ENCODE data around the gene PDZRN4. TPM values are rescaled to one million over a fixed set of nuclear protein-coding genes. Genes with fewer than 3 reads are reported as not detected.

Gene PDZRN4
- total RNA-seq, 1 donor from 2014 or later = not detected

- intact Hi-C loops (cut with micrococcal nuclease) = no loop called here
Measured at GRCh38 chr12:41452838-41453407, 264.8 kb downstream of the PDZRN4 start.

- intact Hi-C loops (cut with micrococcal nuclease) = no loop called here
Measured at GRCh38 chr12:41453409-41453808, 265.3 kb downstream of the PDZRN4 start.

- intact Hi-C loops (cut with micrococcal nuclease) = no loop called here
Measured at GRCh38 chr12:41459111-41459905, 271.2 kb downstream of the PDZRN4 start.

GRCh38 chr12:41459906-41460214 is 271.7 kb downstream of the PDZRN4 start:
- intact Hi-C loops (cut with micrococcal nuclease) = no loop called here

GRCh38 chr12:41460906-41461305 is 272.8 kb downstream of the PDZRN4 start:
- intact Hi-C loops (cut with micrococcal nuclease) = no loop called here

GRCh38 chr12:41462312-41462711 is 274.2 kb downstream of the PDZRN4 start:
- intact Hi-C loops (cut with micrococcal nuclease) = no loop called here

- intact Hi-C loops (cut with micrococcal nuclease) = no loop called here
Measured at GRCh38 chr12:41465526-41465925, 277.4 kb downstream of the PDZRN4 start.

- intact Hi-C loops (cut with micrococcal nuclease) = no loop called here
Measured at GRCh38 chr12:41466300-41466699, 278.2 kb downstream of the PDZRN4 start.

- intact Hi-C loops (cut with micrococcal nuclease) = no loop called here
Measured at GRCh38 chr12:41466802-41467201, 278.7 kb downstream of the PDZRN4 start.

GRCh38 chr12:41467591-41468325 is 279.6 kb downstream of the PDZRN4 start:
- intact Hi-C loops (cut with micrococcal nuclease) = no loop called here

- intact Hi-C loops (cut with micrococcal nuclease) = no loop called here
Measured at GRCh38 chr12:41468341-41468740, 280.2 kb downstream of the PDZRN4 start.

- intact Hi-C loops (cut with micrococcal nuclease) = no loop called here
Measured at GRCh38 chr12:41468756-41469155, 280.6 kb downstream of the PDZRN4 start.

- intact Hi-C loops (cut with micrococcal nuclease) = no loop called here
Measured at GRCh38 chr12:41473441-41473840, 285.3 kb downstream of the PDZRN4 start.

- intact Hi-C loops (cut with micrococcal nuclease) = no loop called here
Measured at GRCh38 chr12:41474001-41474400, 285.9 kb downstream of the PDZRN4 start.

GRCh38 chr12:41476499-41477439 is 288.6 kb downstream of the PDZRN4 start:
- intact Hi-C loops (cut with micrococcal nuclease) = no loop called here

GRCh38 chr12:41479426-41479825 is 291.3 kb downstream of the PDZRN4 start:
- intact Hi-C loops (cut with micrococcal nuclease) = no loop called here

GRCh38 chr12:41485203-41485602 is 297.1 kb downstream of the PDZRN4 start:
- intact Hi-C loops (cut with micrococcal nuclease) = no loop called here

GRCh38 chr12:41486718-41487117 is 298.6 kb downstream of the PDZRN4 start:
- intact Hi-C loops (cut with micrococcal nuclease) = no loop called here

- intact Hi-C loops (cut with micrococcal nuclease) = no loop called here
Measured at GRCh38 chr12:41496009-41496408, 307.9 kb downstream of the PDZRN4 start.

- intact Hi-C loops (cut with micrococcal nuclease) = no loop called here
Measured at GRCh38 chr12:41497409-41497808, 309.3 kb downstream of the PDZRN4 start.

GRCh38 chr12:41504976-41505375 is 316.9 kb downstream of the PDZRN4 start:
- intact Hi-C loops (cut with micrococcal nuclease) = no loop called here
